ENCODE results near the gene SUSD4.

Gene SUSD4

GRCh38 chr1:223214261-223214807 is 149.6 kb downstream of the SUSD4 start:
- TF ChIP-seq, protein P1, sequence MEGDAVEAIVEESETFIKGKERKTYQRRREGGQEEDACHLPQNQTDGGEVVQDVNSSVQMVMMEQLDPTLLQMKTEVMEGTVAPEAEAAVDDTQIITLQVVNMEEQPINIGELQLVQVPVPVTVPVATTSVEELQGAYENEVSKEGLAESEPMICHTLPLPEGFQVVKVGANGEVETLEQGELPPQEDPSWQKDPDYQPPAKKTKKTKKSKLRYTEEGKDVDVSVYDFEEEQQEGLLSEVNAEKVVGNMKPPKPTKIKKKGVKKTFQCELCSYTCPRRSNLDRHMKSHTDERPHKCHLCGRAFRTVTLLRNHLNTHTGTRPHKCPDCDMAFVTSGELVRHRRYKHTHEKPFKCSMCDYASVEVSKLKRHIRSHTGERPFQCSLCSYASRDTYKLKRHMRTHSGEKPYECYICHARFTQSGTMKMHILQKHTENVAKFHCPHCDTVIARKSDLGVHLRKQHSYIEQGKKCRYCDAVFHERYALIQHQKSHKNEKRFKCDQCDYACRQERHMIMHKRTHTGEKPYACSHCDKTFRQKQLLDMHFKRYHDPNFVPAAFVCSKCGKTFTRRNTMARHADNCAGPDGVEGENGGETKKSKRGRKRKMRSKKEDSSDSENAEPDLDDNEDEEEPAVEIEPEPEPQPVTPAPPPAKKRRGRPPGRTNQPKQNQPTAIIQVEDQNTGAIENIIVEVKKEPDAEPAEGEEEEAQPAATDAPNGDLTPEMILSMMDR (IDR thresholded peaks at IDR 0.05): no peak
- Histone ChIP-seq H3K27ac (no peak overlapping the region), H3K4me3 (no peak overlapping the region)
- DNase-seq (ENCODE audit: low spot score): peak; percentile 41

GRCh38 chr1:223212441-223212840 is 151.5 kb downstream of the SUSD4 start:
- no peak overlapping the region for H3K4me3 ChIP-seq
- no peak overlapping the region for H3K27ac ChIP-seq
- no peak for DNase-seq (ENCODE audit: low spot score)
- TF ChIP-seq, protein P1 (IDR thresholded peaks at IDR 0.05): no peak

DNA sequence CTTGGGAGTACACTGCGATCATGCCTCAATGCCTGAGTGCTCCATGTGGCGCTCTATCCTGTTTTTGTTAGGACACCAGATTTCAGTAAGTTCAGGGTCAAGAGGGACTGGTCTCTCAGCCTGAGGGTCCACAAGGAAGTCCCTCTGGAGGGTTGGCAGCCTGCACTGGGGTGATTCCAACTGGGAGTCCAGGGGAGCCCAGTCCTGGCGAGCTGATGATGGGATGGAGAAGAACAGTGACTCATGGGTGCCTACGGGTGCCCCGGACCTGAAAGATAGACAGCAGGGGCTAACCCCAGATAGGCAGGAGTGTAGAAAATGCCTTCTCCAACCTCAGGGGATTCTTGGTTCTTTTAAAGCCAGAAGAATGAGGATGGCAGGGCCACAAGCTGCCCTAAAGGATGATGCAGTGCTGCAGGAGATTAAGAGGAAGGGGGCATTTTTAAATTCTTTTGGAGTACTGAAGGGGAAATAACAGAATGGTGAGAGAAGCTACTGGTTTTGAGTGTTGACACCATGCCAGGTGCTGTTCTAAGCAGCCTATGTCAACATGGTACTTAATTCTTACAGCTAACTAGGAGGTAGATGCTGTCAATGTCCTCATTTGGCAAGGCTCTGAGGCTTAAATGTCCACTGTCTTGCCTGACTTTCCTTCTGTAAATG is 152.5 kb downstream of the SUSD4 start:
- Histone ChIP-seq H3K4me3 (no peak overlapping the region), H3K27ac (no peak overlapping the region)
- no peak for DNase-seq (ENCODE audit: low spot score)
- TF ChIP-seq, protein P1 (IDR thresholded peaks at IDR 0.05): no peak

DNA sequence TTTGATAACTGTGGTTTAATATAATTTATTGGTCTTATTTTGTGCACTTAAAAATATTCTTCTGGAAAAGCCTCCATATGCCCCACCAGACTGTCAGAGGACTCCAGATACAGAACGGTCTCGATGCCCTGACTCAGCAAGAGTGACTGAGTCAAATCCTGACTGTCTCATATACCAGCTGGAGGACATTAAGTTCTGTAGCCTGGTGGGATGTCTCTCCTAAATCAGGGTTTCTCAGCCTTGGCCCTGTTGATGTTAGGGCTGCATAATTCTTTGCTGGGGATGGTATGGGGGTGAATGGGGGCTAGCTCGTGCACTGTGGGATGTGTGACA is 153.2 kb downstream of the SUSD4 start:
- no peak overlapping the region for H3K4me3 ChIP-seq
- TF ChIP-seq, protein P1 (IDR thresholded peaks at IDR 0.05): no peak
- H3K27ac ChIP-seq: no peak overlapping the region
- no peak for DNase-seq (ENCODE audit: low spot score)

GRCh38 chr1:223209992-223210787 is 153.8 kb downstream of the SUSD4 start:
- DNase-seq (ENCODE audit: low spot score): no peak
- Histone ChIP-seq H3K4me3 (no peak overlapping the region), H3K27ac (no peak overlapping the region)
- TF ChIP-seq, protein P1 (IDR thresholded peaks at IDR 0.05): no peak

- no peak for DNase-seq (ENCODE audit: low spot score)
- TF ChIP-seq, protein P1 (IDR thresholded peaks at IDR 0.05): no peak
- H3K27ac ChIP-seq: no peak overlapping the region
- H3K4me3 ChIP-seq: no peak overlapping the region
These were observed 154.6 kb downstream of the SUSD4 start for GRCh38 chr1:223209293-223209898.

Data from coronary artery (tissue), 2 donors.